Mesenchymal stem cell (in vitro differentiated cells and primary cell): ENCODE data around the gene KRTAP10-2.
A peak's percentile ranks its signal among the peaks of the same experiment; 100 is the strongest.
"Not testable (repeated sequence)": the region's sequence is repeated elsewhere in the genome, so short reads cannot be mapped to it uniquely, and the experiment has no call there.

ENCODE experiments used
- DNase-seq: peaks from one replicate; pipeline ENCODE4 v3.0.0-alpha.2; 2013
- H2AFZ ChIP-seq: one replicate; pipeline ENCODE4 v1.6.1; 2013; ENCODE audit warnings: low read depth, mild to moderate bottlenecking, control low read depth, inconsistent platforms, low read length, moderate library complexity
- H2AK5ac ChIP-seq: 2 replicates; pipeline ENCODE4 v1.6.1; 2013; ENCODE audit warnings: low read length, moderate library complexity, mild to moderate bottlenecking, inconsistent platforms; ENCODE audit not compliant: severe bottlenecking
- H2BK120ac ChIP-seq: one replicate; pipeline ENCODE4 v1.6.1; 2013; ENCODE audit warnings: low read depth, mild to moderate bottlenecking, inconsistent platforms, low read length, moderate library complexity
- H2BK12ac ChIP-seq, 2 experiments: one replicate each; pipeline ENCODE4 v1.6.1; 2013; ENCODE audit warnings: inconsistent platforms in 2 of 2, low read length in 2 of 2, mild to moderate bottlenecking in 2 of 2, moderate library complexity in 2 of 2, control low read depth in 1 of 2
- H2BK15ac ChIP-seq: one replicate; pipeline ENCODE4 v1.6.1; 2013; ENCODE audit warnings: mild to moderate bottlenecking, low read depth, inconsistent platforms; ENCODE audit not compliant: poor library complexity, severe bottlenecking
- H2BK5ac ChIP-seq: 2 replicates; pipeline ENCODE4 v1.6.1; 2013; ENCODE audit warnings: low read depth, mild to moderate bottlenecking, low read length, control low read depth, inconsistent platforms; ENCODE audit not compliant: poor library complexity, severe bottlenecking
- H3K14ac ChIP-seq, 2 experiments: one replicate each; pipeline ENCODE4 v1.6.1; 2013; ENCODE audit warnings: inconsistent platforms in 2 of 2, low read length in 2 of 2, control low read depth in 1 of 2, mild to moderate bottlenecking in 1 of 2, moderate library complexity in 1 of 2
- H3K18ac ChIP-seq, 2 experiments: one replicate each; pipeline ENCODE4 v1.6.1; 2013; ENCODE audit warnings: inconsistent platforms in 2 of 2, low read length in 2 of 2, control low read depth in 1 of 2, low read depth in 1 of 2, mild to moderate bottlenecking in 1 of 2
- H3K23ac ChIP-seq, 2 experiments: one replicate each; pipeline ENCODE4 v1.6.1; 2013; ENCODE audit warnings: inconsistent platforms in 2 of 2, low read length in 2 of 2, mild to moderate bottlenecking in 2 of 2, moderate library complexity in 2 of 2, control low read depth in 1 of 2
- H3K27ac ChIP-seq: 2 replicates; pipeline ENCODE4 v1.5.1; 2013; ENCODE audit warnings: mild to moderate bottlenecking, moderate library complexity, low read length, control low read depth, inconsistent platforms; ENCODE audit not compliant: poor library complexity, severe bottlenecking
- H3K27me3 ChIP-seq, 2 experiments: 2 replicates each; pipeline versions ENCODE4 v1.6.1 to v1.7.0; 2013; ENCODE audit warnings: low read length in 2 of 2, mild to moderate bottlenecking in 2 of 2, moderate library complexity in 2 of 2, control low read depth in 1 of 2, inconsistent platforms in 1 of 2; ENCODE audit not compliant: control insufficient read depth in 1 of 2, insufficient read depth in 1 of 2
- H3K36me3 ChIP-seq, 2 experiments: 2 replicates each; pipeline versions ENCODE4 v1.6.1 to v1.7.0; 2013; ENCODE audit warnings: low read length in 2 of 2, control low read depth in 1 of 2, inconsistent platforms in 1 of 2, low read depth in 1 of 2, mild to moderate bottlenecking in 1 of 2; ENCODE audit not compliant: insufficient read depth in 2 of 2, control insufficient read depth in 1 of 2
- H3K4ac ChIP-seq, 2 experiments: one replicate each; pipeline ENCODE4 v1.6.1; 2013; ENCODE audit warnings: inconsistent platforms in 2 of 2, low read length in 2 of 2, mild to moderate bottlenecking in 2 of 2, moderate library complexity in 2 of 2, control low read depth in 1 of 2, low read depth in 1 of 2
- H3K4me1 ChIP-seq: 2 replicates; pipeline ENCODE4 v1.6.1; 2013; ENCODE audit warnings: low read depth, low read length, control low read depth; ENCODE audit not compliant: control insufficient read depth, insufficient read depth
- H3K4me2 ChIP-seq: 2 replicates; pipeline ENCODE4 v1.6.1; 2013; ENCODE audit warnings: low read length, mild to moderate bottlenecking, inconsistent platforms; ENCODE audit not compliant: poor library complexity, severe bottlenecking
- H3K4me3 ChIP-seq, 2 experiments: 2 replicates each; pipeline versions ENCODE4 v1.5.1 to v1.7.0; 2013; ENCODE audit warnings: low read length in 2 of 2, mild to moderate bottlenecking in 2 of 2, control low read depth in 1 of 2, low read depth in 1 of 2; ENCODE audit not compliant: insufficient read depth in 1 of 2
- H3K79me1 ChIP-seq: replicated peaks from 2 replicates; pipeline ENCODE4 v1.6.1; 2013; ENCODE audit warnings: mild to moderate bottlenecking, control low read depth, low read length, inconsistent platforms; ENCODE audit not compliant: poor library complexity, severe bottlenecking
- H3K9ac ChIP-seq: 2 replicates; pipeline ENCODE4 v1.7.0; 2013; ENCODE audit warnings: mild to moderate bottlenecking, low read length, moderate library complexity
- H3K9me3 ChIP-seq: 2 replicates; pipeline ENCODE4 v1.7.0; 2013; ENCODE audit warnings: mild to moderate bottlenecking, low read length; ENCODE audit not compliant: control insufficient read depth
- H4K8ac ChIP-seq: one replicate; pipeline ENCODE4 v1.6.1; 2013; ENCODE audit warnings: inconsistent platforms, mild to moderate bottlenecking, low read length, moderate library complexity
- H4K91ac ChIP-seq: one replicate; pipeline ENCODE4 v1.6.1; 2013; ENCODE audit warnings: mild to moderate bottlenecking, low read length, inconsistent platforms
- WGBS: methylation state at CpG from one replicate; pipeline ENCODE4 v1.1.7; 2013; ENCODE audit warnings: mixed read lengths; 5-methylcytosine and 5-hydroxymethylcytosine counted together

Gene KRTAP10-2

DNA sequence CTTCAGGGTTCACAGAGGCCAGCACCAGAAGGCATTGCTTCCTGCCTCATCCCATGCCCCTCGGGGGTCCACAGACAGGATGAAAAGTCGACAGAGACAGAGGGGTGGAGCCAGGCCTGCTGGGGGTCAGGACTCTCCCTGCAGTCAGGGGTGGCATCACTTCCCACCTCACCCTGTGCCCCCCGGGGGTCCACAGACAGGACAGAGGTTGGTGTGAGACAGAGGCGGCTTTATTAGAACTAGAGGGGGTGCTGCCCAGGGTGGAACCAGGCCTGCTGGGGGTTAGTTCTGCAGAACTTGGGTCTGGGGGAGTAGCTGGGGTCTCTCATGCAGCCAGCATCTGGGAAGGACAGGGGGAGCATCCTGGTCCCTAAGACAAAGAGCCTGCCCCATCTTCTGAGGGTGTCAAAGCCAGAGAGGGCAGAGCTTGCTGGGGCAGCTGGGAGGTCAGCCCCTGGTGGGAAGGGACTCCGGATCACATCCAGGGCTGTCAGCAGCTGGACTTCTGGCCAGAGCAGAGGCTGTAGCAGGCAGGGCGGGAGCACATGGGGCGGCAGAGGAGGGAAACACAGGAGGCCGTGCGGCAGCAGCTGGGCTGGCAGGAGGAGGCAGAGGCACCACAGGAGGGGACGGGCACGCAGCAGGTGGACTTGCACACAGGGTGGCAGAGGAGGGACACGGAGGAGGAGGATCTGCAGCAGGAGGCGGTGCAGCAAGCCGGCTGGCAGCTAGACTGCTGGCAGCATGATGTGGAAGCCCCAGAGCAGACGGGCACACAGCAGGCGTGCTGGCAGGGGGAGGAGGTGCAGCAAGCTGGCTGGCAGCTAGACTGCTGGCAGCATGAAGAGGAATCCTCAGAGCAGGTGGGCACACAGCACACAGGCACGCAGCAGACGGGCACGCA, 39.8 kb upstream of the KRTAP10-2 start:
- H3K9me3 ChIP-seq, H2BK5ac ChIP-seq, H3K4me2 ChIP-seq, H2AFZ ChIP-seq, H3K36me3 ChIP-seq, DNase-seq, H3K27ac ChIP-seq, H2BK12ac ChIP-seq, H3K4ac ChIP-seq, H3K14ac ChIP-seq, H4K91ac ChIP-seq, H3K4me1 ChIP-seq, H2AK5ac ChIP-seq, H3K79me1 ChIP-seq, H2BK120ac ChIP-seq, H3K4me3 ChIP-seq, H3K23ac ChIP-seq, H3K18ac ChIP-seq, H3K9ac ChIP-seq, H4K8ac ChIP-seq: not testable (repeated sequence)
- H2BK15ac ChIP-seq = peak overlapping the region; percentile 26
- WGBS = 88% methylated on average over 17 of the region's 19 CpGs
- H3K27me3 ChIP-seq = peaks cover 39 to 42% of the 10 kb centered on the region in 2 experiments

DNA sequence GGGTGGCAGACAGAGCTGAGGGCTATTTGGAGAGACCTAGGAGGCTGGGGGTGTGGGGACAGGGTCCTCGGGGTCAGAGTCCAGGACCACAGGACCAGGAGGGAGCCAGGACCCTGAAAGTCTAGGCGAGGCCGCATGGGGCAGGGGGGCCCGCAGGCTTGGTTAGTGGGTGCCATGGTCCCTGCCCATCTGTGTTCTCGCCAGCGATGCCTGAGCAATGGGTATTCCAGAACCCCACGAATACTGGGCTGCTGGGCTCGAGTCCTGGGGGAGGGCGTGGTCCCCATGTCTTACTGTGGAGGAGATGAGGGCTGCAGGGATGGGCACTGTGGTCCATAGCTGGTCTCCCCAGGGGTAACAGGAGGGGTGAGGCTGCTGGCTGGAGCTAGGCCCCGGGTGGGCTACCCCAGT, 39.0 kb upstream of the KRTAP10-2 start:
- H2BK12ac ChIP-seq = no peak overlapping the region
- no peak overlapping the region for H3K4me3 ChIP-seq
- no peak overlapping the region for H3K14ac ChIP-seq
- H2AK5ac ChIP-seq = no peak overlapping the region
- no peaks in the 10 kb centered on the region for H3K36me3 ChIP-seq
- no peak overlapping the region for H3K27ac ChIP-seq
- H3K4me1 ChIP-seq = no peaks in the 10 kb centered on the region
- no peak overlapping the region for H4K8ac ChIP-seq
- no peak overlapping the region for H2BK15ac ChIP-seq
- no peak overlapping the region for H3K4ac ChIP-seq
- no peak overlapping the region for H2BK5ac ChIP-seq
- H3K23ac ChIP-seq = no peak overlapping the region
- H3K4me2 ChIP-seq = no peak overlapping the region
- H3K18ac ChIP-seq = no peak overlapping the region
- DNase-seq = no peak
- no peak overlapping the region for H3K9ac ChIP-seq
- WGBS = 84% methylated on average over 8 of the region's 10 CpGs
- no peak overlapping the region for H2AFZ ChIP-seq
- no peak overlapping the region for H4K91ac ChIP-seq
- H3K79me1 ChIP-seq = no peaks in the 10 kb centered on the region
- H2BK120ac ChIP-seq = no peak overlapping the region
- H3K27me3 ChIP-seq = peaks cover 34 to 39% of the 10 kb centered on the region in 2 experiments
- H3K9me3 ChIP-seq = peaks cover 2% of the 10 kb centered on the region

DNA sequence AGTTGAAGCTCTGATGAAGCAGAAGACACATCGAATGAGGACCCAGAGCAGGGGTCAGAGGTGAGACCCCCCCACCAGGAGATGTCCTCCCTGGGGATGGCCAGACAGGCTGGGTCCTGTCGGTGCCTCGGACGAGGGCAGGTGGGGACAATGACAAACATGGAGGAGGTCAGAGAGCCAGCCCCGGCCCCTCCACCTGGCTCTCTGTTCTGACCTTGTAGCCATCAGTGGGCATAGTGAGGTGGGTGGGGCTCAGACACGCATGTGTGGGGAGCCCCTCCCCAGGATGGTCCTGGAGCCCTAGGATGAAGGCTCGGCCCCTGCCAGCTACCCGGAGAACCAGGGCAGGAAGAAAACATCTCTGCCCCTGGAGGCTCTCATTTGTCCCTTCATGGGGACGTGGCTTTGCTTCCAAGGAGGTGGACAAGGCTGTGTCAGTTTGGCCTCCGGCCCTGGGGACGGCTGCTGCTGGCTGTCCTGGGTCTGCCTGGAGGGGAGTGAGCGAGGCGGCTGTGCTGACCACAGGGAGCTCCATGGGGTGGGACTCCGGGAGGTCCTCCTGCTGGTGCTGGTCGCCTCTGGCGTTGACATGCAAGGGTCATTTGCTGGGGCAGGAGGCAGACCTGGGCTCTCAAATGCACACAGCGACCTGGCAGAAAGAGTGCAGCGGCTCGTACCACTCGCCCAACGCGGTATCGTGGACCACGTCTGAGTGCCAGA, 38.4 kb upstream of the KRTAP10-2 start:
- 85% methylated on average over 24 of the region's 24 CpGs for WGBS
- H2AFZ ChIP-seq = no peak overlapping the region

DNA sequence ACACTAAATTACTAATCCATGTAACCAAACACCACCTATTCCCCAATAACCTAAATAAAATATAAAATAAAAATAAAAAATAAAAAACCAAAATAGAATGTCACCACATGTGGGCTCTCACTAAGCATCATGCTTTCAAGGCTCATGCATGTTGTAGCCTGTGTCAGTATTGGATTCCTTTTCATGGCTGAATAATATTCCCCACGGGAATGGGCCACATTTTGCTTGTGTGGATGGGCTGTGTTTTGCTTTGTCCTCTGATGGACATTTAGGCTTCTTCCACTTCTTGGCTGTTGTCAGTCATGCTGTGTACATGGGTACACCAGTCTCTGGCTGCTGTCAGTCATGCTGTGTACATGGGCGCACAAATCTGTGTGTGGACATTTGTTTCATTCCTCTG, 37.8 kb upstream of the KRTAP10-2 start:
- Histone ChIP-seq H2BK12ac (no peak overlapping the region), H3K4me3 (no peak overlapping the region), H4K91ac (no peak overlapping the region), H4K8ac (no peak overlapping the region), H3K79me1 (no peaks in the 10 kb centered on the region), H3K36me3 (no peaks in the 10 kb centered on the region), H2AFZ (no peak overlapping the region), H3K14ac (no peak overlapping the region), H2BK120ac (no peak overlapping the region), H2BK5ac (no peak overlapping the region), H2AK5ac (no peak overlapping the region), H3K9me3 (peaks cover 3% of the 10 kb centered on the region), H3K23ac (no peak overlapping the region), H3K4me2 (no peak overlapping the region), H3K18ac (no peak overlapping the region), H2BK15ac (no peak overlapping the region), H3K27me3 (peaks cover 28 to 33% of the 10 kb centered on the region in 2 experiments), H3K4ac (no peak overlapping the region), H3K4me1 (no peaks in the 10 kb centered on the region), H3K9ac (no peak overlapping the region), H3K27ac (no peak overlapping the region)
- 79% methylated on average over 2 of the region's 2 CpGs for WGBS
- no peak for DNase-seq

More for the DNA sequence above, 38.4 kb upstream of the KRTAP10-2 start:
- Histone ChIP-seq H3K4me1 (no peaks in the 10 kb centered on the region), H3K18ac (no peak overlapping the region), H3K4ac (no peak overlapping the region), H3K23ac (no peak overlapping the region), H3K9me3 (peaks cover 3% of the 10 kb centered on the region), H3K4me2 (no peak overlapping the region), H3K9ac (no peak overlapping the region), H4K91ac (no peak overlapping the region), H4K8ac (no peak overlapping the region), H3K14ac (no peak overlapping the region), H3K27me3 (peaks cover 30 to 39% of the 10 kb centered on the region in 2 experiments), H2AK5ac (no peak overlapping the region), H3K27ac (no peak overlapping the region), H2BK120ac (no peak overlapping the region), H2BK5ac (no peak overlapping the region), H3K79me1 (no peaks in the 10 kb centered on the region), H3K4me3 (no peak overlapping the region), H2BK15ac (no peak overlapping the region), H3K36me3 (no peaks in the 10 kb centered on the region), H2BK12ac (no peak overlapping the region)
- DNase-seq = no peak
